DND-41 (cell line): ENCODE data around the gene SOCS2.

Source experiments
- EZH2 ChIP-seq: IDR thresholded peaks from 3 replicates; pipeline ENCODE4 v1.6.1; 2012; ENCODE audit warnings: borderline replicate concordance, low read depth, mild to moderate bottlenecking, moderate library complexity, low read length, inconsistent platforms; ENCODE audit not compliant: severe bottlenecking
- TF ChIP-seq, protein P1 (sequence below): IDR thresholded peaks from 2 replicates; pipeline ENCODE4 v1.5.1; 2012; ENCODE audit warnings: borderline replicate concordance, low read length, moderate library complexity, mild to moderate bottlenecking; ENCODE audit not compliant: poor library complexity, severe bottlenecking; ENCODE audit errors: extremely low read depth

DNA sequence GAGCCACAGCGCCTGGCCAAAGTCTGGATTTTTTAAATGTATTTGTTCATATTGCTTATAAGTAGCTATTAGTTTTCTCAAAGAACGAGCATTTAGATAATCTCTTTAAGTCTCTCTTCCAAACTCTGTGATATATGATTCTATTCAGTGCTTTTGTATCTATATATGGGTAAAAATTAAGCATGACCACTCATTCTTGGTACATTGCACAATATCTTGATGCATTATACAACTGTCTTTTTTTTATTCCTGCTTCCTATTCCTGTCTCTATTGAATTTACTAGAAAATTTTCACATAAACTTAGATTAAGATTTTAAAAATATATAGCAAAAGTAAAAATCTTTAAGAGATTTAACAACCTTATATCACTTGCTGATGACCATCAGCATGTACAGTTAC lies 29.1 kb downstream of the SOCS2 start:
- TF ChIP-seq, protein P1, sequence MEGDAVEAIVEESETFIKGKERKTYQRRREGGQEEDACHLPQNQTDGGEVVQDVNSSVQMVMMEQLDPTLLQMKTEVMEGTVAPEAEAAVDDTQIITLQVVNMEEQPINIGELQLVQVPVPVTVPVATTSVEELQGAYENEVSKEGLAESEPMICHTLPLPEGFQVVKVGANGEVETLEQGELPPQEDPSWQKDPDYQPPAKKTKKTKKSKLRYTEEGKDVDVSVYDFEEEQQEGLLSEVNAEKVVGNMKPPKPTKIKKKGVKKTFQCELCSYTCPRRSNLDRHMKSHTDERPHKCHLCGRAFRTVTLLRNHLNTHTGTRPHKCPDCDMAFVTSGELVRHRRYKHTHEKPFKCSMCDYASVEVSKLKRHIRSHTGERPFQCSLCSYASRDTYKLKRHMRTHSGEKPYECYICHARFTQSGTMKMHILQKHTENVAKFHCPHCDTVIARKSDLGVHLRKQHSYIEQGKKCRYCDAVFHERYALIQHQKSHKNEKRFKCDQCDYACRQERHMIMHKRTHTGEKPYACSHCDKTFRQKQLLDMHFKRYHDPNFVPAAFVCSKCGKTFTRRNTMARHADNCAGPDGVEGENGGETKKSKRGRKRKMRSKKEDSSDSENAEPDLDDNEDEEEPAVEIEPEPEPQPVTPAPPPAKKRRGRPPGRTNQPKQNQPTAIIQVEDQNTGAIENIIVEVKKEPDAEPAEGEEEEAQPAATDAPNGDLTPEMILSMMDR, result no peak
- no peak for TF ChIP-seq EZH2
